Testis (tissue), 2 donors: ENCODE data around the gene OSTF1.

ENCODE experiments used
- POLR2A ChIP-seq: fragments of 450-650 bp; IDR thresholded peaks from one replicate; pipeline ENCODE4 v1.6.1; 2017; ENCODE audit warnings: antibody characterized with exemption, mild to moderate bottlenecking, moderate library complexity
- TF ChIP-seq, protein P1 (sequence below), 3 experiments: fragments of 450-650 bp in 2 of 3; fragments of 200-600 bp in 1 of 3; sonication (generic) in 1 of 3; IDR thresholded peaks; one replicate each; pipeline ENCODE4 v1.5.1; 2016 to 2019; ENCODE audit warnings: antibody characterized with exemption in 3 of 3, mild to moderate bottlenecking in 2 of 3, moderate library complexity in 1 of 3

DNA sequence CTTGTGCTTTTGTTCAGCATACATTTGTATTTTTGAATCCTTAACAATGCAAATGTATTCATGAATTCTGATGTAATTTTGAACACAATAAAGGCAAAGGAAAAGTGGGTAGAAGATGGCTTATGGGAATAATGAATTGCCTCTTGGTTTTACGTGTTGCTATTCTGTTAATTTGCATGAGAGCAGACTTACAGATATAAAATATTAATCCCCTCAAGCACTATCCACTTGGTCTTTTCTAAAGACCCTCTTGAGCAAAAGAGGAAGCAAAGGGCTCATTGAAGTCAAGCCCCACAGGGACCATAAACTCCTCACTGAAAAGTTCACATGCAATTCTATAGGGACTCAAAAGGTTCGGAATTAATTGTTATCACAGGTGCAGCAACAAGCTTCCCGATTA lies 51.9 kb downstream of the OSTF1 start:
- TF ChIP-seq, protein P1, sequence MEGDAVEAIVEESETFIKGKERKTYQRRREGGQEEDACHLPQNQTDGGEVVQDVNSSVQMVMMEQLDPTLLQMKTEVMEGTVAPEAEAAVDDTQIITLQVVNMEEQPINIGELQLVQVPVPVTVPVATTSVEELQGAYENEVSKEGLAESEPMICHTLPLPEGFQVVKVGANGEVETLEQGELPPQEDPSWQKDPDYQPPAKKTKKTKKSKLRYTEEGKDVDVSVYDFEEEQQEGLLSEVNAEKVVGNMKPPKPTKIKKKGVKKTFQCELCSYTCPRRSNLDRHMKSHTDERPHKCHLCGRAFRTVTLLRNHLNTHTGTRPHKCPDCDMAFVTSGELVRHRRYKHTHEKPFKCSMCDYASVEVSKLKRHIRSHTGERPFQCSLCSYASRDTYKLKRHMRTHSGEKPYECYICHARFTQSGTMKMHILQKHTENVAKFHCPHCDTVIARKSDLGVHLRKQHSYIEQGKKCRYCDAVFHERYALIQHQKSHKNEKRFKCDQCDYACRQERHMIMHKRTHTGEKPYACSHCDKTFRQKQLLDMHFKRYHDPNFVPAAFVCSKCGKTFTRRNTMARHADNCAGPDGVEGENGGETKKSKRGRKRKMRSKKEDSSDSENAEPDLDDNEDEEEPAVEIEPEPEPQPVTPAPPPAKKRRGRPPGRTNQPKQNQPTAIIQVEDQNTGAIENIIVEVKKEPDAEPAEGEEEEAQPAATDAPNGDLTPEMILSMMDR (IDR thresholded peaks at IDR 0.05): no peak
- no peak for TF ChIP-seq POLR2A
